Measurements from ENCODE around the gene PRELID3B. TPM values are rescaled to one million over a fixed set of nuclear protein-coding genes. Genes with fewer than 3 reads are reported as not detected.

PRELID3B gene
- total and polyA plus RNA-seq, 2 donors: 26.7 to 57.2 TPM

DNA sequence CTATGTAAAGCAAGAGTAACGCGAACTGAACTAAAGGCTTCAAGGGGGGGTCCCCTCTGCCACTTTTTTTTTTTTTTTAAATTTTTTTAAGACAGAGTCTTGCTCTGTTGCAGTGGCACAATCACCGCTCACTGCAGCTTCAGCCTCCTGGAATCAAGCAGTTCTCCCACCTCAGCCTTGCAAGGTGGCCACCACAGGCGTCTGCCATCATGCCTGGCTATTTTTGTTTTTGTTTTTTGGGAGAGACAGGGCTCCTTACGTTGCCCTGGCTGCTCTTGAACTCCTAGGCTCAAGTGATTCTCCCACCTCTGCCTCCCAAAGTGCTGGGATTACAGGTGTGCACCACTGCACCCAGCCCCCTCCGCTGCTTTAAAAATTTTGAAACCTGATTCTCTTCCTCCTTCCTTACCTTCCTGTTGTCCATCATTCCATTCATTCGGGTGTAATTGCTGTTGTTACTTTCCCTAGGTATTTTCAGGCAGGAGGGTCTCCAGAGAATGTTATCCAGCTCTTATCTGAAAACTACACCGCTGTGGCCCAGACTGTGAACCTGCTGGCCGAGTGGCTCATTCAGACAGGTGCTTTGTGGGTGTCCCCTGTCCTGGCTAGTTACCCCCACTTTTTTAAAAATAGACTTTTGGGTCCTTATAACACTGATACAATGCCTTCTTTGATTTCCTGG, 56.2 kb downstream of the PRELID3B start:
- no peak for DNase-seq (ENCODE audit: extremely low spot score)
- Histone ChIP-seq H3K27ac (ENCODE audit: low read depth) (no peak overlapping the region), H3K36me3 (ENCODE audit: insufficient read depth) (peaks cover 2% of the 10 kb centered on the region)

DNA sequence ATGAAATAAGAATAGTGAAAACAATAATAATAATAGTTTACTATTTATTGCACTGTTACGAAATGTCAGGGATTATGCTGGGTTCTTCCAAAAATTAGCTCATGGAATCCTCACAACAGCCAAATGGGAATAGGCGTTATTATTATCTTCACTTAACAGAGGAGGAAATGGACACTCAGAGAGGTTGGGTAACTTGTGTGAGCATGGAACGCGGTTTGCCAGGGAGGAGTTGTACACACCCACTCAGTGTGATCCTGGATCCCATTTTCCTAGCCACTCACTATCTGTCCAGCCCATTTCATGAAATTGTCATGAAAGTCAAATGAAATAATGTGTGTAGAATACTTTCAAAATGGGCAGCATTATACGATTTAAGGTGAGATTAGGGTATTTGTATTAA, 56.9 kb downstream of the PRELID3B start:
- no peaks in the 10 kb centered on the region for H3K36me3 ChIP-seq (ENCODE audit: insufficient read depth)
- no peaks in the 10 kb centered on the region for H3K4me1 ChIP-seq (ENCODE audit: insufficient read depth)
- no peak for DNase-seq (ENCODE audit: extremely low spot score)
- H3K27ac ChIP-seq (ENCODE audit: low read depth): no peak overlapping the region
- WGBS: 76% methylated on average over 5 of the region's 5 CpGs
- no peak overlapping the region for H3K4me3 ChIP-seq (ENCODE audit: low read depth, low read length)

More for the DNA sequence above, 56.2 kb downstream of the PRELID3B start:
- Histone ChIP-seq H3K4me3 (ENCODE audit: low read depth, low read length) (no peak overlapping the region), H3K4me1 (ENCODE audit: insufficient read depth) (no peaks in the 10 kb centered on the region)
- WGBS: 83% methylated on average over 9 of the region's 9 CpGs

DNA sequence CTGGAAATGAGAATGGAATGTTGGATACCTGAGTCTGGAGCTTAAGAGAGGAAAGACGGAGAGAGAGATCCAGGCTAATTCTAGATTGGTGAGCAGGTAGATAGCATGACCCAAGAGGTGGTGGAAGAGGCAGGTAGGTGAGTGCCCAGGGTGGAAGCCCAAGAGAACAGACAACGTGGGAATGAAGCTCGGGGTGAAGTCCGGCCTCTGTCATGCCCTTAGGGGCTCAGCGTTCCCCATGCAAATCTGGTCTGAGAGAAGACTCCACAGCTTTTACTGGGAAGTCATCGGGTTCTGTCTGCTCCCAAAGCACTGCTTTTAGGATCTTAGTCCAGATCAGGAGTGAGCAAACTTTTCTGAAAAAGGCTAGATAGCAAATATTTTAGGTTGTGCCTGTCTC, 57.9 kb downstream of the PRELID3B start:
- no peak for DNase-seq (ENCODE audit: extremely low spot score)
- WGBS: 80% methylated on average over 6 of the region's 6 CpGs
- Histone ChIP-seq H3K4me1 (ENCODE audit: insufficient read depth) (no peaks in the 10 kb centered on the region), H3K27ac (ENCODE audit: low read depth) (no peak overlapping the region), H3K4me3 (ENCODE audit: low read depth, low read length) (no peak overlapping the region), H3K36me3 (ENCODE audit: insufficient read depth) (no peaks in the 10 kb centered on the region)

Other genes starting within 250 kb of the PRELID3B start
- 1.4 TPM for gene GNAS-AS1, start 191.9 kb downstream of the PRELID3B start, total RNA-seq
- gene GNAS-AS1, start 191.9 kb downstream of the PRELID3B start, polyA plus RNA-seq: 0.13 TPM
- 483 TPM for gene GNAS, start 190.1 kb downstream of the PRELID3B start, total RNA-seq
- gene GNAS, start 190.1 kb downstream of the PRELID3B start, polyA plus RNA-seq: 784 TPM
- 40.6 TPM for gene NELFCD, start 61.5 kb downstream of the PRELID3B start, total RNA-seq
- 42.7 TPM for gene NELFCD, start 61.5 kb downstream of the PRELID3B start, polyA plus RNA-seq
- 55.1 TPM for gene CTSZ, start 35.5 kb downstream of the PRELID3B start, total RNA-seq
- gene CTSZ, start 35.5 kb downstream of the PRELID3B start, polyA plus RNA-seq: 165 TPM
- gene TUBB1, start 23.4 kb downstream of the PRELID3B start, total RNA-seq: 0.58 TPM
- gene TUBB1, start 23.4 kb downstream of the PRELID3B start, polyA plus RNA-seq: 0.05 TPM
- gene ATP5F1E, start 10.5 kb downstream of the PRELID3B start, total RNA-seq: 26.8 TPM
- gene ATP5F1E, start 10.5 kb downstream of the PRELID3B start, polyA plus RNA-seq: 50.7 TPM
- 0.69 TPM for gene ZNF831, start 121.0 kb upstream of the PRELID3B start, total RNA-seq
- 0.18 TPM for gene ZNF831, start 121.0 kb upstream of the PRELID3B start, polyA plus RNA-seq

Data from urinary bladder (tissue), 4 donors.